ENCODE results near the gene SNAP91.
"Not testable (repeated sequence)": the region's sequence is repeated elsewhere in the genome, so short reads cannot be mapped to it uniquely, and the experiment has no call there.

SNAP91 gene

DNA sequence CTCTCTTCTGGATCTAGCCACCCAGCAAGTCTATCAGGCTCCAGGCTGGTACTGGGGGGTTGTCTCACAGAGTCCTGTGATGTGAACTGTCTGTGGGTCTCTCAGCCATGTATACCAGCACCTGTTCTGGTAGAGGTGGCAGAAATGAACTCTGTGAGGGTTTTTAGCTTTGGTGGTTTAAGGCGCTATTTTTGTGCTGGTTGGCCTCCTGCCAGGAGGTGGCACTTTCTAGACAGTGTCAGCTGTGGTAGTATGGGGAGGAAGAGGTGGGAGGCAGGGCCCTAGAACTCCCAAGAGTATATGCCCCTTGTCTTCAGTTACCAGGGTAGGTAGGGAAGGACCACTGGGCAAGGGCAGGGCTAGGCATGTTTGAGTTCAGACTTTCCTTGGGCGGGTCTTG is 75.8 kb downstream of the SNAP91 start:
- in situ Hi-C loops (cut with MboI; ENCODE audit: low sequenced_read_pairs), result no loop called here

DNA sequence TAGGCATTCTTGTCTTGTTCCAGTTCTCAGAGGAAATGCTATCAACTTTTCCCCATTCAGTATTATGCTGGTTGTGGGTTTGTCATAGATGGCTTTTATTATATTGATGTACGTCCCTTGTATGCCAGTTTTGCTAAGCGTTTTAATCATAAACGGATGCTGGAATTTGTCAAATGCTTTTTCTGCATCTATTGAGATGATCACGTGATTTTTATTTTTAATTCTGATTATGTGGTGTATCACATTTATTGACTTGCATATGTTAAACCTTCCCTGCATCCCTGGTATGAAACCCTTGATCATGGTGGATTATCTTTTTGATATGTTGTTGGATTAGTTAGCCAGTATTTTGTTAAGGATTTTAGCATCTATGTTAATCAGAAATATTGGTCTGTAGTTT is 79.0 kb downstream of the SNAP91 start:
- in situ Hi-C loops (cut with MboI; ENCODE audit: low sequenced_read_pairs), result not testable (repeated sequence)

DNA sequence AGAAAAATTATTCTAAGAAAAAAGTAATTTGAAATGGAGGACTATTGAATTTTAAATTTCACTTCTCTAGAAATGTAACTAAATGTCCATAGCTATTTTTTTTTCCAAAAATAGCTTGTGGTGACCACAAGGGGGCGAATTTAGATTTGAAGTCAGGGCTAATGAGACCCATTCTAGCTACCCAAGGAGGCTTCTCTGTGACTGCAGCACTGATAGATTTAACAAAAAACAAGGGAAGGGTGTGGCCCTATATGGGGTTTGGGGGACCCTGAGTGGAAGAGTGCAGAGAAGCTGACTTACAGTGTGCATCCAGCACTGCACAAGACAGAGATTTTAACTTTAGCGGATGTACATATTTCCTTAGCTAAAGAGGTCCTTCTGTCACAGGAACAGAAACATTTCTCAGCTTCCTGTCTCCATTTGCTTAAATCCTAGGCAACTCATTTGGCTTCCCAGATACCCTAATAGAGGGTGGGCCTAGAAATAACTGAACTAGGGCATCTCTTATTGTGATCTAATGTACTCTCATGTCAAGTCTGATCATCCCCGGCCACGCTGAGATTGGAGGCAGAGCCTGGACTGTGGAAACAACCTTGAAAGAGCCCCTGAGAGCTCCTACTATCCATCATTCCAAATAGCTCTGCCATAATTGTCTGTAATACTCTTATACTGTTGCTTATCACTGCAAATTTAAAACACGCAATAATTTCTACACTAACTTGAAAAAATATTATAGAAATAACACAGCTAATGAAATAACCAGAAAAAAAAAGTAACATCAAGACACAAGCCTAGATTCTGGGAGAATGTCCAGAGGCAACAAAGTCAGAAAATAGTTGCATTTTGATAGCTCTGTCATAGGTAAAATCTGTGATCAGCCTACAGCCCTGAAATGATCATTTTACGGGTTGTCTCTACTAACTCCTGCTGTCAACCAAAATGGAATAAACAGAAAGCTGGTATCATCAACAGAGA is 93.6 kb downstream of the SNAP91 start:
- in situ Hi-C loops (cut with MboI; ENCODE audit: low sequenced_read_pairs), result loop anchor here (25.0 kb wide), 1 partner anchor 597 kb away; no protein-coding TSS in a partner anchor

DNA sequence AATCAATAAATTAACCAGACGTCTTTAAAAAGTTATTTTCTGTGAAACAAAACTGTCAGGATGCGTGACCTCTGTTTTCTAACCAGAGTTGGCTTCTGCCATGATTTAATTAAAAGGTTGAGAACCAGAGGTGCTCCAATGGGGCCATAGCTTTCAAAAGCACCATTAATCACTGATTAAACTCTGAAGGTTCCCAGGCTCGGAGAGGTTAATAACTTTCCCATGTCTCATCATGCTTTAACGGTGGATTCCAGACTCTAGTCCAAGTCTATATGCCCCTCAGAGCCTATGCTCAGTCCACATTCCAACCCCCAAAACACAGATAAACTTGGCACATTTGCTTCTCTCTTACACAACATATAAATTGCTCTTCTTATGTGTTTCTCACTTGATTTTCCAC is 95.5 kb downstream of the SNAP91 start:
- in situ Hi-C loops (cut with MboI; ENCODE audit: low sequenced_read_pairs), result loop anchor here (25.0 kb wide), 1 partner anchor 599 kb away; no protein-coding TSS in a partner anchor

DNA sequence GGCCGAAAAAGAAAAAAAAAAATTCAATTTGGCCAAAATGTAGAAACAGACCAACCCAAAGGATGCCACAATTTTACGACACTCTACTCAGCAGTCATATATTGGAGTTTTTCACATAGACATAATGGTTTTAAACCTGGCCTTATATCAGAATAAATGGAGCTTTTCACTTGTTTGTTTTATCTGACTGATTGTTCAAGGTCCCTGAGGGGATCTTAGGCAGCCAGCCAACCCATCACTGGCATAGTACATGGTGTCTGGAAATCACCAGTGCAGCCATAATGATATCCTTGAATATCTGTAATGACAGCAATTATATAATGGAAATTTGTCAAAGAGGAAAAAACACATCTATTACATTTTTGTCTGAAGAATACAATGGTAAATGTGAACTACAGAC is 99.7 kb downstream of the SNAP91 start:
- in situ Hi-C loops (cut with MboI; ENCODE audit: low sequenced_read_pairs), result loop anchor here (25.0 kb wide), 1 partner anchor 603 kb away; no protein-coding TSS in a partner anchor

DNA sequence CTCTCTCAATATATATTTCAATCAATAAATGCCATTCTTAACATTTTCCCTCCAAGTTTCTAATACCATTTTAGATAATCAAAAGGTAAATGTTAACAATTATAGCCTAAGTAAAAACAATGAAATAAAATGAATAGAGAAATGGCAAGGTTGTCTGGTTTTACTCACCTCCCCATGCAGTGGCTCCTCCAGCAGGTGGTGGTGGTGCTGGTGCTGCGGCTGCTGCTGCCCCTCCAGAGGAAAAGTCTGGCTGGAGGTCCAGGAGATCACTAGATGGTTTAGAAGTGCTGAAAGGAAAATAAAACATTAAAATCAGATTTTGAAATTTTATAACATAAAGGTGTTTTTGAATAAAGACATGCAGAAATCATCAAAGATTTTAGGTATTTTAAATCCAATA is 103.4 kb downstream of the SNAP91 start:
- in situ Hi-C loops (cut with MboI; ENCODE audit: low sequenced_read_pairs), result loop anchor here (25.0 kb wide), 1 partner anchor 607 kb away; no protein-coding TSS in a partner anchor

DNA sequence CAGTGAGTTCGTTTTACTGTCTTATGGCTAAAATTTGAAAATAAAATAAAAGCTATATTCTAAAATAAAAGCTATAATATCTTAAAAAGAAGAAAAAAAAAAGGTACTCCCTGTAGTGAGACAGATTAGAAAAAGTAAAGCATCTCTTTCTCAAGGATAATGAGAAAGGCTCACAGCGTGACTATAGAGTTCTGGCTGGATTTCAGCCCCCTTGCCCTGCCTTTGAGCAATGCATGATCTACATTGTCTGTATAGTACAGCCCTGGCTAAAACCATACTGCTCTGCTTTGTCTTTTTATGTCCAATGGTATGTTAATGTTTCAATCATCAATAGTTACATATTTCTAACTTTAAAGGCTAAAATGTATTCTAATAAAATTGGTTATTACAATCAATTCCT is 105.3 kb downstream of the SNAP91 start:
- in situ Hi-C loops (cut with MboI; ENCODE audit: low sequenced_read_pairs), result loop anchor here (25.0 kb wide), 1 partner anchor 609 kb away; no protein-coding TSS in a partner anchor

DNA sequence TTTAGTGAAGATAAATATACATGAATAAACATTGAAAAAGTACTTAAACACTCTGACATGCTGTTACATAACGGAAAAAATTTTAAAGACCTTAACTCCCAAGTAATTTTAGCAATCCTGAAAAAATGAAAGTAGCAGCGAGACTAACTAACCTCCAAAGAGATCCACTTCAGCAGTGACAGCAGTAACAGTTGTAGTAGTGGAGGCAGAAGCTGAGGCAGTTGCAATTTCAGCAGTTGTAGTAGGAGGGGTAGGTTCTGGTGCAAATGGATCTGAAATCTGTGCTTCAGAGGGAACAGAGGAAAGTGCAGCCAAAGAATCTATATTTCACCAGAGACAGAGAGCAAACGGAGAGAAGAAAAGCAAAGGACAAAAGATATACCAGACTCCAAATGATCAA is 107.8 kb downstream of the SNAP91 start:
- in situ Hi-C loops (cut with MboI; ENCODE audit: low sequenced_read_pairs), result loop anchor here (25.0 kb wide), 1 partner anchor 611 kb away; no protein-coding TSS in a partner anchor

DNA sequence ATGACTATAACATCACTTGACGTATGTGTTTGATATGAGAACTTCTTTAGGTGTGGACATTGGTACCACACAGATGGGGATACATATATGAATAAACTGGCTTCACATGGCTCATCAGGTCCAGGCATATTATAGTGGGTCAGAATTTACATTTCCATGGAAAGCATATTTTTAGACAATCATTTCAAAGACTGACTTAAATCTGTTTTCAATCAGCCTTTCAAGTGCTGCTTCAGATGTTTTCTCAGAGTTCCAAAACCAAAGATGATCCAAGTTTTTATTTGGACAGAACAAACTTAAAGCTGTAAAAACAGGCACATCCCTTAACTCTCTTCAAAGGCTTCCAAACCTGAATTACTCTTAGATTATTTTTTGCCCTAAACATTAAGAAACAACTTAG is 108.4 kb downstream of the SNAP91 start:
- in situ Hi-C loops (cut with MboI; ENCODE audit: low sequenced_read_pairs), result loop anchor here (25.0 kb wide), 1 partner anchor 612 kb away; no protein-coding TSS in a partner anchor

DNA sequence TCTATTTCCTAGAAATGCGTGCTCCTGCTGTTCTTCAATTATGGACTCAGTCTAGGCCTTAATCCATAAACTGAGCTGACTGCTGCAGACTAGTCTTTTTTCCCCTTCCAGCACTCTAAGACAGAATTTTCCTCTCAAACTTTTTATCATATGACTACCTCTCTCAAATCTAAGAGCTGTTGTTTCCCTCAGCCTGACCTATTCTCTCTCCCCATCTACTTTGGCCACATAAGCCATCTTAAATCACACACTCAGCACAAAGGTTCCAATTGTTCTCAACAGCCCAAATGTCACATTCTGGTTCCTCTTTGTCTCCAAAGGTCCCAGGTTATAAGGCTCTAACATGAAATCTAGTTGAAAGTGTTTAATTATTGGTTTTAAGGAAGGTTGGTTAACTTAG is 111.4 kb downstream of the SNAP91 start:
- in situ Hi-C loops (cut with MboI; ENCODE audit: low sequenced_read_pairs), result no loop called here

DNA sequence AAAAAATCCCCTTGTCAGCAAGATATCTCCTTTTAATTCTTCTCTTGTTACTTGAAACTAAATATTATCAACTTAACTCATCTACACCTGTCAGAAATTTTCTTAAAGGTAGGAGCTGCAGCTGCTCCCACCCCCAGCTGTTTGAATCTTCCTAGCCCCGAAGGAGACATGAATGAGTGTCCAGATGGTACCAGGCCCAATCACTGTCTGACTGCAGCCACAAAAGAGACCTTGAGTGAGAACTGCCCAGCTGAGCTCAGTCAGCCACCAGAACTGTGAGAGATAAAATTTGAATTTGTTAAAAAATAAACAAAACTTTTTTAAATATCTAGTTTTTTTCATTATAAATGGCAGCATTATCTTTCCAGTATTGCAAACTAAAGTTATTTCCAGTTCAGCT is 111.8 kb downstream of the SNAP91 start:
- in situ Hi-C loops (cut with MboI; ENCODE audit: low sequenced_read_pairs), result no loop called here

DNA sequence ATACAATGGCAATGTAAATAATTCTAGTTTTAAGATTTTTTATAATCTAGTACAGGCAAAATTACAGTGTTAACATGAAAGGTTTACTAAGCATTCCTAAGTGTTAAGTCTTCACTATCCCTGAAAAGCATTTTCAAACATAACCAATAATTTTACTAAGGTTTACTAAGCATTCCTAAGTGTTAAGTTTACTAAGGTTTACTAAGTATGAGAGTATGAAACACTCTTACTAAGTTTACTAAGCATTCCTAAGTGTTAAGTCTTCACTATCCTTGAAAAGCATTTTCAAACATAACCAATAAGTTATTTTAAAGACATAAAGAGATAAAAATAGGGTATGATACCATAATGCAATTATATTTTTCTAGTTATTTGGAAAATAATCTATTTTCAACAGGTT is 114.0 kb downstream of the SNAP91 start:
- in situ Hi-C loops (cut with MboI; ENCODE audit: low sequenced_read_pairs), result no loop called here

DNA sequence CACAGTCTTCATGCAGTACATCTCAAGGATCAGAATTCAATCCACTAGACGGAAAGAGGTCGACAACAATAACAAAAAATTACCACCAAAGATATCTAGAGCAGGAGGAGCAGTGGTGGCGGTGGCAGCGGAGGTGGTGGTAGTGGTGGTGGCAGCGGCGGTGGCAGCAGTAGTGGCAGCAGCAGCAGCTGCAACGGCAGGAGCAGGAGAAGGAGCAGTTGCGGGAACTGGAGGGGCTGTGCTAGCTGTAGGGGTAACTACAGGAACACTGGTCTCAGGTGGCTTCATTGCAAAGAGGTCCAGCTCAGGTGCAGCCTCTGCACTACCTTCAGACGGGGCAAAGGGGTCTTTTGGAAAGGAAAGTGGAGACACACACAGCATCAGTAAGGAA is 115.5 kb downstream of the SNAP91 start:
- in situ Hi-C loops (cut with MboI; ENCODE audit: low sequenced_read_pairs), result no loop called here

DNA sequence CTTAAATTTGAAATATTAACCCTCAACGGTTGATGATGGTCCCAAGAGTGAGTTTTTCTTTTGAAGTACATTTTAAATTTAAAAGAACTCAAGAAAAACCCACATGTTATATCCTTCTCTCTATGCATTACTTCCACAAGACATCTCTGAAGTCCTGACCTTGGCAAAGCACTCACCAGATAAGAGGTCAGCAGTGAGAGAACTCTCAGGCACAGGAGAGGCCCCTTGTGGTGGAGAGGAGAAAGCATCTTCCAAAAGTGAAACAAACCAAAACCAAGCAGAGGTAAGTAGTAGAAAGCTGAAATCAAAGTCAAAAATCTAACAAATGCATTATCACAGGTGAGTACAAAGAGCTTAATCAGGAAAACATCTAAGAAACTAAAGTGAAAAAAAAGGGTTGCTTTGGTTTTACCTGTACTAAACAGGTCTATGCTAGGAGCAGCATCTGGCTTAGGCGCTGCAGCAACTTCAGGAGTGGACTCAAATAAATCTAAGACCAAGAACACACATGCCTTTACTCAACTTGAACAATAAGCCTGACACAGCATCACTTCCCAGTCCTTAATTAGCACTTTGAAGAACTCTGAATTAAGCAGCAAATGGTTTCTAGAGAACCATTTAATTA is 116.0 kb downstream of the SNAP91 start:
- in situ Hi-C loops (cut with MboI; ENCODE audit: low sequenced_read_pairs), result no loop called here

DNA sequence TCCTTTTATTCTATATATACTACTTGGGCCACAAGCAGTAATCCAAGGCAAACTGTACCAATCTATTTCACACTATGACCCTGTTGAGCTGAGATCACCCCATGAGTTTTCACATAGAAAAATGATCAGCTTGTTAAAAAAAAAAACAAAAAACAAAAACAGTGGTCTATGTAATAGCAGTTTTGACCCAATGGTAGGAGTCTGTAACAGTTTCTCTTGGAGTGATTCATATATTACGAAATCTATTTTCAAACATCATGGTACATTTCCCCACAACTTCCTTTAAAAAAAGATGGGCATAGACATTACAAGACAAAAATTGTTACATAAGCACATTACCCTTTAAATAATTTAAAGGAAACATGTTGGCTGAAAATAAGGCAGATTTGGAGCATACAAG is 118.5 kb downstream of the SNAP91 start:
- in situ Hi-C loops (cut with MboI; ENCODE audit: low sequenced_read_pairs), result no loop called here

DNA sequence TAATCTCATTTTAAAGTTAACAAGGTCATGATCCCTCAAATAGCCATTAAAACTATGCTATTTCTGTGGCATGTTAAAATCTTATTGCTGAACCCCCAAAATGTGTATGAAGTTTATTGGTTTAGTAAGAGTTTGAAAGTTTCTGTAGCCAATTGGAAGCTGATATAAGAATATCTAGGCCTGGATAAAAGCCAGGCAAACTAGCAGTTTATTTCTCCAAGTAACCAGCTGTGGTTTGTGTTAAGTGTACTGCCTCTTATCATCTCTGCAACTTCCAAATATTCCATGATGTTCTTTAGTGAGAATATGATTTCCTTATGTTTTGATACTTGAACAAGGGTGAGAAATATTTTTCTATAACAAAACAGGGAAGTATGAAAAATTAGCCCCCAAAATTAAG is 119.8 kb downstream of the SNAP91 start:
- in situ Hi-C loops (cut with MboI; ENCODE audit: low sequenced_read_pairs), result no loop called here

DNA sequence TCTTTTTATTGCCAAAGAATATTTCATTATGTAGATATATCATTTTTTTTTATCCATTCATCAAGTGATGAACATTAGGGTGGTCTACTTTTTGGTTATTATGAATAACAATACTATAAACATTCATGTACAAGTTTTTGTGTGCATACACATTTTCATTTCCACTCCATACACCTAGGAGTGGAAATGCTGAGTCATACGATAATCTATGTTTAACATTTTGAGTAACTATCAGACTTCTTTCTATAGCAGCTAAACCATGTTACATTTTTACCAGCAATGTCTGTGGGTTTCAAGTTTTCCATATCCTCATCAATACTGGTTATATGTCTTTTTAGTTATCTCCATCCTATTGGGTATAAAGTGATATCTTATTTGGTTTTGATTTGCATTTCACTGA is 130.8 kb downstream of the SNAP91 start:
- in situ Hi-C loops (cut with MboI; ENCODE audit: low sequenced_read_pairs), result no loop called here

DNA sequence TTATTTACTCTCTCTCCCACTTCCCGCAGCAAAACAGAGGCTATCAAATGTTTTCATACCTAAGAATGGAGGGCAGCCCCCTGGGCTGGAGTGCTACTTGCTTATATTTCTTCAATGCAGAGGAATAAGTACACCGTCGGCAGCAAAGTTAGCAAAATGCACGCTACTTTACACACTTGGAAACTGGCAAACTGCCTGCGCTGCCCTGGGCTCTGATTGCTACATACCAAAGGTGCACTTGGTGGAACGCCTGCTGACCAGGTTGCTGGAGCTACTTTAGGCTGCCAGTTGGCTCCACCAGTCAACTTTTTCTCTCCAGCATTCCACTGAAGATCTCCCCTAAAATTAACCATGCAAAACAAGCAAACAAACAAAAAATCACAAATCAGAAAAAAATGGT is 134.1 kb downstream of the SNAP91 start:
- in situ Hi-C loops (cut with MboI; ENCODE audit: low sequenced_read_pairs), result no loop called here

DNA sequence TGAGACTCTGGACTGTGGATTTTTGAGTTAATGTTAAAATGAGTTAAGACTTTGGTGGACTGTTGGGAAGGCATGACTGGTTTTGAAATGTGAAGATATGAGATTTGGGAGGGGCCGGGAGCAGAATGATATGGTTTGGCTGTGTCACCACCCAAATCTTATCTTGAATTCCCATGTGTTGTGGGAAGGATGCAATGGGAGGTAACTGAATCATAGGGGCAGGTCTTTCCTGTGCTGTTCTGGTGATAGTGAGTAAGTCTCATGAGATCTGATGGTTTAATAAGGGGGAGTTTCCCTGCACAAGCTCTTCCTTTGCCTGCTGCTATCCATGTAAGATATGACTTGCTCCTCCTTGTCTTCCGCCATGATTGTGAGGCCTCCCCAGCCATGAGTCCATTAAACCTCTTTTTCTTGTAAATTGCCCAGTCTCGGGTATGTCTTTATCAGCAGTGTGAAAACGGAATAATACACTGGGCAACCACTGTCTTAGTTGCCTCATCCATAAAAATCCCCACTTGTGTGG is 137.2 kb downstream of the SNAP91 start:
- in situ Hi-C loops (cut with MboI; ENCODE audit: low sequenced_read_pairs), result not testable (repeated sequence)

DNA sequence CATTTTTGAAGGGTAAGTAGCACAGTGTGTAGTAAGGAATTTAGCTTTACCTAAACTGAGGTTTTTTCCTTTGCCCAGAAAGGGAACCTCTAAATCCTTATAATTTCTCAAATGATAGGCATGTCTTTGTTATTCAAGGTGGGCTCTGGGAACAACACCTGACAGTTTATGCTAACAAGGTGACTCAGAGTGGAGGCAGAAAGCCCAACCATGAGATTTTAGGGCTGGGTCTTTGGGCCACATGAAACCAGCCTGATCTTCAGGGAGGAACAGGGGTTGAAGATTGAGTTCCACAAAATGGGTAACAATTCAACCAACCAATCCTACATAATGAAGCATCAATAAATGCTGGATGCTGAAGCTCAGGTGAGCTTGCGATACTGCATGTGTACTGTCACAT is 149.9 kb downstream of the SNAP91 start:
- in situ Hi-C loops (cut with MboI; ENCODE audit: low sequenced_read_pairs), result no loop called here

DNA sequence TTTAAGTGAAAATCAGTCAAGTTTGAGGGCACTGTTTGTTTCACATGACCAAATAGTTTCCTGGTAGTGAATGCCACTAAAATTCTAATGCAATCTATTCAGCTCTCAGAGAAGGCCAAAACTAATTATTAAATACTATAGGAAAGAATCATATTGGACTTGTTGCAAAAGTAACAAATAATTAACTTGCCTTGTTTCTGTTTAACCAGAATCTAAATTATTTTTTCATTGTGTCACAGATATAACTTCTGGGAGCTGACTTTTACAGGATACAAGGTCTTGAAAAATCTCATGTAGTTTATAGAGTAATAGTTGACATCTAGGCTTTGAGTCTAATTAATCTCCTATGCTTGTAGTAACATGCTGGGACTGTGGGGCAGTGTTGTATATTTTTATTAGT is 152.0 kb downstream of the SNAP91 start:
- in situ Hi-C loops (cut with MboI; ENCODE audit: low sequenced_read_pairs), result no loop called here

DNA sequence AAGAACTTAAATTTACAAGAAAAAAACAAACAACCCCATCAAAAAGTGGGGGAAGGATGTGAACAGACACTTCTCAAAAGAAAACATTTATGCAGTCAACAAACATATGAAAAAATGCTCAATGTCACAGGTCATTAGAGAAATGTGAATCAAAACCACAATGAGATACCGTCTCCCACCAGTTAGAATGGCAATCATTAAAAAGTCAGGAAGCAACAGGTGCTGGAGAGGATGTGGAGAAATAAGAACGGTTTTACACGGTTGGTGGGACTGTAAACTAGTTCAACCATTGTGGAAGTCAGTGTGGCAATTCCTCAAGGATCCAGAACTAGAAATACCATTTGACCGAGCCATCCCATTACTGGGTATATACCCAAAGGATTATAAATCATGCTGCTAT is 157.2 kb downstream of the SNAP91 start:
- in situ Hi-C loops (cut with MboI; ENCODE audit: low sequenced_read_pairs), result not testable (repeated sequence)
